ENCODE results near the gene SNRNP35.
"Not testable (repeated sequence)": the region's sequence is repeated elsewhere in the genome, so short reads cannot be mapped to it uniquely, and the experiment has no call there.

The SNRNP35 gene

DNA sequence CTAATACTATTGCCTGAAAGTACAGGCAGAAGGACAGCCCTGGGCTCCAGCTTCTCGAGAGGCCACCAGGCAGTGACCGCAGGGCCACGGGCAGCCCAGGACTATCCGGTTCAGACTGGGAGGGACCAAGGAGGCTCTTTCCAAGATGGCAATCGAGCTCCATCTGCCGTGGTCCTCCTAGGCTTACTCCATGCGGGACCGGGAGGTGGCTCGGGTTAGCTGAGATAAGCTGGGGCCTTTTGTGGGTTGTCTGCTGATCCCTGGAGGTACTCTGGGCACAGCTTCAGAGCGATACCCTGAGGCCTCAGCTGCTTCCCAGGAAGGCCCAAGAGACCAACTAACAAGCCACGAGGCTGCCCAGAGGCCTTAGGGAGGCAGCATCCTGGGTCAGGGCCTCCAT lies 33.1 kb downstream of the SNRNP35 start:
- no peak for DNase-seq

GRCh38 chr12:123491481-123491880 lies 33.5 kb downstream of the SNRNP35 start:
- DNase-seq = no peak

- not testable (repeated sequence) for DNase-seq
Observed at GRCh38 chr12:123492339-123493039, 34.5 kb downstream of the SNRNP35 start.

GRCh38 chr12:123494124-123494851 lies 36.3 kb downstream of the SNRNP35 start:
- DNase-seq = no peak

DNA sequence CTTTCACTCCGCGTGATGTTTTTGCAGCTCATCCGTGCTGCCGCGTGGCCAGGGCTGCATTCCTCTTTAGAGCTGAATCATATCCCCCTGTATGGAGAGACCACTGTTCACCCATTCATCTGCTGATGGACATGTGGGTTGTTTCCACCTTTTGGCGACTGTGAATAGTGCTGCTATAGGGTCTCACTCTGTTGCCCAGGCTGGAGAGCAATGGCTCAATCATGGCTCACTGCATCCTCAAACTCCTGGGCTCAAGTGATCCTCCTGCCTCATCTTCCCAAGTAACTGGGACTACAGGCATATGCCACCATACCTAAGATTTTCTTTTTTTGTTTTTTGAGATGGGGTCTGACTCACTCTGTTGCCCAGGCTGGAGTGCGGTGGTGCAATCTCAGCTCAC lies 39.1 kb downstream of the SNRNP35 start:
- no peak for DNase-seq

- DNase-seq = no peak
Observed at GRCh38 chr12:123498126-123498825, 40.3 kb downstream of the SNRNP35 start.

DNA sequence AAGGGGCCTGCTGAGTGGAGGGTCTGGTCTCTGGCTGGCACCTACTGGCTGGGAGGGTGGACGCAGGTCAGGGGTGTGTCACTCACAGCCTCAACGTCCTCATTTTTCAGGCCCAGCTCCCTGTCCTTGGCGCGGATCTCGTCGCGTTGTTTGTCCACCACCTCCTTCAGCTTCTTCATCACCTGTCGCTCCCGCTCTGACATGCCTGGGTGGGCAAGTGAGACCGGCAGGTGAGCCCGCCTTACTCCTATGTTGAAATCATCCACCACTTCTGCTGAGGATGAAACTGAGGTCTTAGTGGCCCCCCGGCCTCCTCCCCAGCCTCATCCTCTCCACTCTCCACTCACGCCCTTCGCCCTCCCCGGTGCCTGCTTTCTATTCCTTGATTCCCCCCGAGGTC lies 41.4 kb downstream of the SNRNP35 start:
- DNase-seq = no peak

GRCh38 chr12:123502163-123502704 lies 44.3 kb downstream of the SNRNP35 start:
- no peak for DNase-seq

- DNase-seq = no peak
Observed at GRCh38 chr12:123506059-123506842, 48.3 kb downstream of the SNRNP35 start.

DNA sequence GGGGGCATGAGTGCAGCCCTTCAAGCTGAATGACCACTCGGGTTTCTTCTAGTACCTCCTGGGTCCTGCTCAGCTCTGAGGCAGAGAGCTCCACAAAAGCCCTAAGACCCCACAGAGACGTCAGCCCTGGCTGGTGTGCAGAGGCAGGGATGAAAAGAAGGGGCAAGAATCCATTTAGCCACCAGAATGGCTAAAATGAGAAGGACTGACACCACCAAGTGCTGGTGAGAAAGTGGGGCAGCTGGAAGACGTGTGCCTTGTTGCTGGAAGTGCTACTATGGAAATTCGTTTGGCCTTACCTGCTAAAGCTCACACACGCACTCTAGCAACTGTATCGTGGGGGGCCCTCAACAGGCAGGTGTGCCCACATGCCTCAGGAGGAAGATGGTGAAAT lies 48.9 kb downstream of the SNRNP35 start:
- DNase-seq = no peak

DNA sequence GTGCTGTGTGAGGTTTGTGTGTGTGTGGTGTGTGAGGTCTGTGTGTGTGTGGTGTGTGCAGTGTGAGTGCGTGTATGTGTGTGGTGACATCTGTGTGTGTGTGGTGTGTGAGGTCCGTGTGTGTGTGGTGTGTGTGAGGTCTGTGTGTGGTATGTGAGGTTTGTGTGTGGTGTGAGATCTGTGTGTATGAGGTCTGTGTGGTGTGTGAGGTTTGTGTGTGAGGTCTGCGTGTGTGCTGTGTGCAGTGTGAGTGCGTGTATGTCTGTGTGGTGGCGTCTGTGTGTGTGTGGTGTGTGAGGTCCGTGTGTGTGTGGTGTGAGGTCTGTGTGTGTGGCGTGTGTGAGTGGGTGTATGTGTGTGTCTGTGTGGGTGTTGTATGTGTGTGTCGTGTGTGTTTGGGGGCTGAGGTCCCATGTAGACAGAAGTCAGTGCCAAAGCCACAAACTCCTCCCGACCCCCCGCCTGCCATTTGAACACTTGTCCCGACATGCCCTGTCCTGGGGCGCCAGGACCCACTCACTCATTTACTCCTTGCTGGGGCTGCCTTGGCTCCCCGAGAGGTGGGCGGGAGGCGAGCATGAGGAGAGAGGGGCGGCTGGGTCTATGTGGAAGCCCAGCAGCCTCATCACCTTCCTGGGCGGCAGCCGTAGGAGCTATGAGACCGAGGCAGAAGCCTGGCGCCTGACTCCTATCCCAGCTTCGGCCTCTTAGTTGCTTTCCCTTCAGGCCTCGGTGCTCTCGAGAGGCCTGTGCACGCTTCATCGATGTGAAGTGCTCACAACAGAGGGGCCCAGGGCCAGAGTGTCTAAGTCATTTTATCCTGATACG lies 55.1 kb downstream of the SNRNP35 start:
- DNase-seq = no peak

DNA sequence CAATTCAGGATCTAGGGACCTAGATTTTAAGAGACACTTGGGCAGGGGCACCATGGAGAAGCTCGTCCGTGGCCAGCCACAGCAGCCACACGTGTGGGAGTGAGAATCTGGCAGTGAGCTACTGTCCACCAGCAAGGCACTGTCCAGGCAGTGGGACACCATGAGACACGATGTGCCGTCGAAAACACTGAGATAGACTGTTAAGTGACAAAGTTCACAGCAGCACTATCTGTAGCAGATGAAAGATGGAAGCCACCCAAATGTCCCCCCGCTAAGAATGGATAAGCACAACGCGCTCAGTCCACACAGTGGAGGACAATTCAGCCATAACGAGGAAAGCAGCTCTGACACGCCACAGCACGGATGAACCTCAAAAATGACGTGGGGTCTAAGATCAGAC lies 55.9 kb downstream of the SNRNP35 start:
- DNase-seq = no peak

DNA sequence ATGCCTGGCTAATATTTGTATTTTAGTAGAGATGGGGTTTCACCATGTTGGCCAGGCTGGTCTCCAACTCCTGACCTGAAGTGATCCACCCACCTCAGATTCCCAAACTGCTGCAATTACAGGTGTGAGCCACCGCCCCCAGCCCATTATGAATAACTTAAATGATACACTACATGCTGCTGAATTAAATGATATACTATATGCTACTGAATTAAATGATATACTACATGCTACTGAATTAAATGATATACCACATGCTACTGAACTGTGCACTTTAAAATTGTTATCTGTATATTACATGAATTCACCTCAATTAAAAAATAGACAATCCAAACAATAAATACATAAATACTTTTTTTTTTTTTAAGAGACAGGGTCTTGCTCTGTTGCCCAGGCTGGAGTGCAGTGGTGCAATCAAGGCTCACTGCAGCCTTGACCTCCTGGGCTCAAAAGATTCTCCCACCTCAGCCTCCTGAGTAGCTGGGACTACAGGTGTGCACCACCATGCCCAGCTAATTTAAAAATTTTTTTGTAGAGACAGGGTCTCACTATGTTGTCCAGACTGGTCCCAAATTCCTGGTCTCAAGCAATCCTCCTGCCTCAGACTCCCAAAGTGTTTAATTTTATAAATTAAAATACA lies 56.8 kb downstream of the SNRNP35 start:
- not testable (repeated sequence) for DNase-seq

DNA sequence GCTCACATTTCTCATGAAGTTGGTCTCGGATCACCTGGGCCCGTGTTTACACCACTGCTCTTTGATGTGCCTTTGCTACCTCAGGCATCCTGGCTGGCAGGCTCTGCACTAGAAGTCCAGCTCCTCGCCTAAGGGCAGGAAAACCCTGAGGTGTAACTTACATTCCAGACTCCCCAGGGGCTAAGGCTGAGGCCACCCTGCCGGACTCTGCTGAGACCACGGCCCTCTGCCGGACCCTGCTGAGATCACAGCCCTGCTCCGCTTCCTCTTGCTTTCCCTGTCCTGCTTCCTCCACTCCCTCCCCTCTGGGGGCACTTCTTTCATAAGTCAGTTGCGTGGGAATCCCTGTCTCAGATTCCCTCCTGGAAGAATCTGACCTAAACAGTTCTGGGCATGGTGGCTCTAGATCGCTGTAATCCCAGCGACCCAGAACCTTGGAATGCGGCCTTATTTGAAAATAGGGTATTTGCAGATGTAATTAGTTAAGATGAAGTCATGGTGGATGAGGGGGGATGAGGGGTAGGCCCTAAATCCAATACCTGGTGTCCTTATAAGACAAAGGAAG lies 58.4 kb downstream of the SNRNP35 start:
- DNase-seq = no peak
